GM18498 (cell line): ENCODE measurements around the gene CNTNAP2.
"Not testable (repeated sequence)": the region's sequence is repeated elsewhere in the genome, so short reads cannot be mapped to it uniquely, and the experiment has no call there.

Experiments
- ATAC-seq: cut with Tn5 transposase; IDR thresholded peaks from one replicate; pipeline ENCODE4 v1.9.1; 2021; ENCODE audit warnings: mild to moderate bottlenecking, moderate library complexity; ENCODE audit not compliant: unreplicated experiment

The CNTNAP2 gene

DNA sequence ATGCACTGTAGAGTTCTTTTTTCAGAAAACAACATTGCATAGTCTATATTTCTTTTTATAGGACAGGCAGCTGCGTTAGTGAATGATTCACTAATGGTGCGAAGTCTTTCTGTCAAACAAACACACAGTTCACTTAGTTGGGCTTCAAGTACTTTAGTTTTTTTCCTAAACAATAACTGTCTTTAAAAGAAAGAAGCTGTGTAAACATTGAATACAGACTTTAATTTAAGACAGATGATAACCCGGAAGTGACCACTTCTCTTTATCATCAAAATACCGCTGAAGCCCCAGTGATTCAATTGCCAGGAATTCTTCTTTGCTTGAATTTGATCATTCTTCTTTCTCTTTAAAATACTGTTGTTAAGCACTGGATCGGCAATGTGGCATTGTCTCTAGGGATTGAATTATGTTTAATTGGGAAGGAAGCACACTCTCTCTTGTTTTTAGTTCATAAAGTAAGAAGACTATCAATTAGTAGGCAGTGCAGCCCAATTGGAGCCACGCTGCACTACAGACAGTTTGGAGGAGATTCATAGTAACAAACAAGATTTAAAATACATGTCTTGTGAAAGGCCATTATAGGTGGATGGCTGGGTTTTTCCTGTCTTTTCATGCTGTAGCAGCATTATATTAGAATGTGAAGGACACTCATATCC, 30.4 kb downstream of the CNTNAP2 start:
- no peak for ATAC-seq

DNA sequence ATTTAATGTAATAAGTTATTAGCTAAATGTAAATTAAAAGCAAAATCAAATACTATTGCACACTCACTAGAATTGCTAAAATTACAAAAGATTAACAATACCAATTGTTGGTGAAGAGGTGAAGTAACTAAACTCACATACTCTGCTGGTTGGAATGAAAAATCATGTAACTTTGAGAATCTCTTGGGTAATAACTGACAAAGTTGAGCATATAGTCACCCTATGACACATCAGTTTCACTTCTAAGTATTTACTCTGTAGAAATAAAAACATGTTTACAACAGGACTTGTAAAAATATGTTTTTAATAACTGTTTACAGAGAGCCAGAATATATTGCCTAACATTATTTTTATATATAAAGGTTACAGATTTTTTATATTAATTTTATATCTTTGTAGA, 33.6 kb downstream of the CNTNAP2 start:
- ATAC-seq, result no peak

- no peak for ATAC-seq
Measured at GRCh38 chr7:146172112-146172511, 55.5 kb downstream of the CNTNAP2 start.

GRCh38 chr7:146175716-146176115, 59.1 kb downstream of the CNTNAP2 start:
- no peak for ATAC-seq

- ATAC-seq, result no peak
Measured at GRCh38 chr7:146176860-146177259, 60.3 kb downstream of the CNTNAP2 start.

GRCh38 chr7:146177301-146177700, 60.7 kb downstream of the CNTNAP2 start:
- ATAC-seq, result no peak

DNA sequence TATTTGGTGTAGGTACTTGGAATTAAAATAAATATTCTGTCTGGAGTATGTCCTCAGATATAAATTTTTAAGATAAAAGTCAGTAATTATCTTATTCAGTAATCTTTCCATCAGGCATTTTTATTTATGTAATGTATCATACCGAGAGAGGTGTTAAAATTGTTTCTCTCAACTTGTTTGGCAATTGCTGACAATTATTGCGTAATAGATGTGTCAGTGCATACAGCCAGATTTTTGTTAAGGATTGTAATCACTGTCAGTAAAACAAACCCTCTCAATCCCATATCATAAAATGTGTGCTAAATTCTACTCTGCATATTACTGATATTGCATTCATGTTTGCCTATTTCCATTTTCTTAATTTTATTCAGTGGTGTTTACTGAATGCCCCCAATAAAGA, 69.2 kb downstream of the CNTNAP2 start:
- ATAC-seq, result no peak

DNA sequence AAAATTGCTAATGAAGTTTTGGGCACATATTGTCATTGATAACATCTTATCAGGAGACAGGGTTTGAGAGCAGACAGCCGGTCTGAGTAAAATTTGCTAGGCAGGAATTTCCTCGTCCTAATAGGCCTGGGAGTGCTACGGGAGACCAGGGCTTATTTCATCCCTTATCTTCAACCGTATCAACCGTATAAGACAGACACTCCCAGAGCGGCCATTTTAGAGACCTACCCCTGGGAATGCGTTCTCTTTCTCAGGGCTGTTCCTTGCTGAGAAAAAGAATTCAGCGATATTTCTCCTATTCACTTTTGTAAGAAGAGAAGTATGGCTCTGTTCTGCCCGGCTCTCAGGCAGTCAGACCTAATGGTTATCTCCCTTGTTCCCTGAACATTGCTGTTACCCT, 74.8 kb downstream of the CNTNAP2 start:
- not testable (repeated sequence) for ATAC-seq

GRCh38 chr7:146201945-146202344, 85.3 kb downstream of the CNTNAP2 start:
- no peak for ATAC-seq

DNA sequence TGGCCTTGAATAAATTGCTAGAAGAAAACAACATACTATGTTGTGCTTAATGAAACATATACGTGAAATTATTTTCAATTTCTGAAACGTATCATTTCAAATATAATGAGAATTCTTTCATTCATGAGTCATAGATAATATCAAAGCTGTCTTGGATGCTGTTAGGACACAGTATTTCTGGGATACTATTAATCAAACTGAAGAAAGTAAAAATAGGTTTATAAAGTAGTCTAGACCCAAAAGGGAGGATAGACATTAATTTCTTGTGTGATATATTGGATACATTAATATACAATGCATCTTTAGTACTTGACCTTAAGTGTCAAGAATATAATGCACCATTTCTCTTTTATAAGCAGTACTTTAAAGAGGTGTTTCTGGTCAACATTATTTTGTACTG, 89.7 kb downstream of the CNTNAP2 start:
- ATAC-seq, result no peak

DNA sequence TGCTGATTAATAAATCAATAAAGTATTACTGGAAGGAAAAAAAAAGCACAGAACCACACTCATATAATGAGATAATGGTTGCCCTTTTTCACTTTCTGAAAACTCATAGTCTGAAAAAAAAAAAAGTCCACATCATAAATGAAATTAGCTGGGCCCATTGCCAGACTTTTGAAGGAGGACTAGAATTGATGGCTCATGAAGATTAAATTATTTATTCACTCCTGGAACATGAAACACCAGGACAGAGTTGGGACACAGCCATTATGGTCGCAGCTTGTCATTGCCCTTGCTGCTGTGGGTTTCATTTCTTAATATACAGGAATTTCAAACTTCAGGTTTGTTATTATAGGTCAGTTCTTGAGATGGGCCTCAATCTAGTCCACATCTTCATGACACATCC, 91.9 kb downstream of the CNTNAP2 start:
- ATAC-seq, result no peak

DNA sequence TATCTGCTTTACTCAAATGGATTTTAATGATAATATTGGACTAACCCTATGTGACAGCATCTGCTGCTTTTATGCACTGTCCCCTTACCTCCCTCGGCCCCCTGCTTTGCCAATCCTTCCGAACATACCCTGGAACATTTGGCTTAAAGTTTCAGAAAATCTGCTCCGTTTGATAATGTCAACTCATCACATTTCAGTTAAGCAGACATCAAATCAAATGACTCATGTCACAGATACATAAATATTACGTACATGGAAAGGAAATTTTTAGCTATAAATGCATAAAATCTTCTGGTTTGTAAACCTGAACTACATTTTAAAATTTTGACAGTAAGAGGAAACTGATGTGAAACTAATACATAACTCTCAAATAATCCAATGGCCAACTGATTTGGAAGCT, 98.2 kb downstream of the CNTNAP2 start:
- ATAC-seq, result no peak

- ATAC-seq, result no peak
Measured at GRCh38 chr7:146216396-146217041, 99.9 kb downstream of the CNTNAP2 start.

DNA sequence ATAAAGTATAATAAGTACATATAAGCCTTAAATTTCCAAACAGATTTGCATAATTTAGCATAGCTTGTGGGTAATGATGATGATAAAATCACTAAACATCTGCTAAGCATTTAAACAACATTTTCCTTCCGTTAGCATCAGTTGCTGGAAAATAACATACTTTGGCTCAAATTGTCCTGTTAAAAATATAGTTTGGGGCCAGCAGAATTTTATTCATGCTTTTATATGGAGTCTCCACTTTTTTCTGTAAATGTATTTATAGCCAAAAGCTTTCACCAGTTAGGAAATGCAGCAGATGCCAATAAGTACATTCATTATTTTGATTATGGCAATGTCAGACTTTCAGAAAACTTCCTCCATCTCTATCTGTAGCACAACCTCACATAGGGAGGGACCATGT, 107.2 kb downstream of the CNTNAP2 start:
- no peak for ATAC-seq

- ATAC-seq, result no peak
Measured at GRCh38 chr7:146232604-146233003, 116.0 kb downstream of the CNTNAP2 start.

DNA sequence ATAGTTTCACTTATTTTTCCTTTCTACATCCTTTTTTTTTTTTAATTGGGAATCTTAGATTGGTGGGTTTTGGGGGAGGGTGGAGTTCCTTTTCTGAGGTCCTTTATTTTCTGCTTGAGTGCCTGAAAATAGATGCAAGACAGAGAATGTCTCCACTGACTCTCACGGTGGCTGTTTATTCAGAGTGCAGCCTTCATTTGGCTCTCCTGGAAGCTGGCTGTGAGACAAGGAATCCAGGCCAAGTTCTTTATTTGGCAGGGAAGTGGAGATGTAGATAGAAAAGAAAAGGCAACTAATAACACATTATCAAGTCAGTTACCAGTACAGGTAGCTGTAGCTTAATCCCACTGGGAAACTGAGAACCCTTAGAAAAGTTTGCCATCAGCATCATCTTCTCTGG, 118.6 kb downstream of the CNTNAP2 start:
- ATAC-seq, result no peak

DNA sequence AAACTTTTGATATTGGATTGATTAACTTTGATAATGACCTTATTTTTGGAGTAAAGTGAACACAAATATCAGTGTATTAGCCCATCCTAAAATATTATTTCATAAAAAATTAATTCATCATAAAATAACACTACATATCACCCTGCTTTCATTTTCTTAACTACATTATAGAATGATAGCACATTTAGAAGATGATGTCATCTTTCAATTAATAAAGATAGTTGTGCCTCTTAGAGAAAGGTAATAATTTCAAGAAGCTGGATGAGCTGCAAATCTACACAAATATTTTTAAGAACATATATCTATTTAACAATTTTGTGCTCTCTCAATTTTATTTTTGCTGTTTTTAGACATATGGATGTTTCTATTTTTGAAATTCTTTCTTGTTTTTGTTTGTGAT, 126.1 kb downstream of the CNTNAP2 start:
- ATAC-seq, result no peak

- ATAC-seq, result not testable (repeated sequence)
Measured at GRCh38 chr7:146247991-146248390, 131.4 kb downstream of the CNTNAP2 start.

GRCh38 chr7:146248744-146249143, 132.1 kb downstream of the CNTNAP2 start:
- ATAC-seq, result not testable (repeated sequence)

DNA sequence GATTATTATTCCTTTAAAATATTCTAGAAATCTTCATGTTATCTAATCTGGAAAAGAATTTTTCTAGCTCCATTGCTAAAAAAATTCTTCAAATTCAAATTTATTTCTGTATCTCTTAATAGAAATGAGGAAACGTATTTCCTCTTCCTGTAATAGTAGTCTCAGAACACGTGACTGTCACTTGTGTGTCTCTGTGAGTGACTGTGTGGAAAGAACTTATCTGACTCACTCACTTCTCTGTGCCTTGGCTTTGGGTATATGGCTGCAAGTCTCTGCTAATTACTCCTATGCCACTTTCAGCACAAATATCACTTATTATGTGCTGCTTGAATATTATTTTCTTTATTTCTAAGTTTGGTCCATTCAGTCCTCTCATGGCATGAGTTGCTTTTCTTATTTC, 132.7 kb downstream of the CNTNAP2 start:
- no peak for ATAC-seq

- no peak for ATAC-seq
Measured at GRCh38 chr7:146255609-146256008, 139.0 kb downstream of the CNTNAP2 start.

DNA sequence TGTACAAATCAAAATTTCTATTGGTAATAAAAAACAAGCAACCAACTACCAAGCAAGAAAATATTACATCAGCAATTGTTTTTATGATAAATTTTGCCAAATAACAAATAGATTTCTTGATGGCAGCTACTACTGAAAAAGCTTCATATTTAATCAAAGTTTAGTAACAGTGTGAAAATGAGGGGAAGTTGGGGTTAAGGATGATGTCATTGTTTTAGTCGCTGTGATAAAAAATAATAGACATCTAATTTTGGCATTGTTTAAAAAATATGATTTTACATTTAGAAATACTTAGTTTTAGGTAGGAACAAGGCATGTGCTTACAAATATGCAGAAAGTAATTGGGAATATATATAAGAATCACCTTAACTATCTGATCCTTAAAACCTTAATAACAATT, 145.9 kb downstream of the CNTNAP2 start:
- ATAC-seq, result no peak

- ATAC-seq, result no peak
Measured at GRCh38 chr7:146276888-146277287, 160.3 kb downstream of the CNTNAP2 start.
